H1 (cell line): ENCODE results near the gene NCAM1. TPM values are rescaled to one million over a fixed set of nuclear protein-coding genes. Genes with fewer than 3 reads are reported as not detected.

Experiments
- CTCF ChIA-PET: fragments of 300-600 bp; sonication (Branson Sonifier 250); formaldehyde crosslinking; loops from one replicate; lab custom pipeline; 2021; ENCODE audit not compliant: partially characterized antibody; lab: Charles Lee
- POLR2A ChIA-PET: fragments of 300-600 bp; sonication (Branson Sonifier 250); formaldehyde crosslinking; loops from one replicate; lab custom pipeline; 2021; ENCODE audit warnings: inconsistent platforms; ENCODE audit not compliant: partially characterized antibody; lab: Charles Lee
- DNase-seq, 2 experiments: peaks; one replicate each; pipeline versions ENCODE4 v3.0.0 to v3.0.0-alpha.2; 2010 to 2022; ENCODE audit warnings: low spot score in 2 of 2, low read depth in 1 of 2, mixed read lengths in 1 of 2
- FAIRE-seq: peaks from 2 replicates; lab custom pipeline; 2011; peaks lifted over from hg19 to GRCh38; lab: Jason Lieb, UNC
- H2AFZ ChIP-seq: 2 replicates; pipeline ENCODE4 v1.8.1; 2012; ENCODE audit warnings: low read length, inconsistent platforms
- H2AK5ac ChIP-seq: 2 replicates; pipeline ENCODE4 v1.6.1; 2013; ENCODE audit warnings: low read depth, low read length
- H2BK120ac ChIP-seq: replicated peaks from 2 replicates; pipeline ENCODE3; 2013; ENCODE audit warnings: low read depth, low read length, inconsistent platforms
- H2BK12ac ChIP-seq: 2 replicates; pipeline ENCODE4 v1.6.1; 2013; ENCODE audit warnings: low read depth, low read length
- H2BK15ac ChIP-seq: 2 replicates; pipeline ENCODE4 v1.6.1; 2013; ENCODE audit warnings: low read length
- H2BK20ac ChIP-seq: 2 replicates; pipeline ENCODE4 v1.6.1; 2013; ENCODE audit warnings: low read length
- H2BK5ac ChIP-seq: 2 replicates; pipeline ENCODE4 v1.6.1; 2013; ENCODE audit warnings: low read depth, low read length
- H3K14ac ChIP-seq: 2 replicates; pipeline ENCODE4 v1.6.1; 2013; ENCODE audit warnings: inconsistent platforms; ENCODE audit not compliant: insufficient read length
- H3K18ac ChIP-seq: 2 replicates; pipeline ENCODE4 v1.6.1; 2013; ENCODE audit warnings: low read length; ENCODE audit errors: extremely low read depth
- H3K23ac ChIP-seq: 2 replicates; pipeline ENCODE4 v1.6.1; 2013; ENCODE audit warnings: inconsistent platforms; ENCODE audit not compliant: insufficient read length
- H3K23me2 ChIP-seq: 2 replicates; pipeline ENCODE4 v1.6.1; 2013; ENCODE audit warnings: low read depth, low read length
- H3K27ac ChIP-seq: 2 replicates; pipeline ENCODE4 v1.6.1; 2011; ENCODE audit warnings: low read depth, low read length, inconsistent platforms
- H3K27me3 ChIP-seq, 4 experiments: replicated peaks in 1 of 4; 1 replicate in 1 of 4; 2 replicates in 3 of 4; pipeline versions ENCODE4 v1.6.1 to v1.8.1; 2011 to 2013; ENCODE audit warnings: low read length in 3 of 4, mild to moderate bottlenecking in 3 of 4, inconsistent platforms in 2 of 4, mixed read lengths in 2 of 4, moderate library complexity in 1 of 4; ENCODE audit not compliant: control insufficient read depth in 3 of 4, insufficient read depth in 3 of 4; ENCODE audit errors: extremely low read depth in 1 of 4
- H3K36me3 ChIP-seq, 4 experiments: 2 replicates each; pipeline versions ENCODE4 v1.6.1 to v1.8.1; 2011 to 2013; ENCODE audit warnings: mild to moderate bottlenecking in 4 of 4, low read length in 3 of 4, moderate library complexity in 2 of 4, control low read depth in 1 of 4, inconsistent platforms in 1 of 4; ENCODE audit not compliant: insufficient read depth in 4 of 4, control insufficient read depth in 2 of 4
- H3K4ac ChIP-seq: replicated peaks from 2 replicates; pipeline ENCODE3; 2013; ENCODE audit warnings: low read length, low read depth, mixed read lengths, inconsistent platforms; ENCODE audit not compliant: insufficient read length
- H3K4me1 ChIP-seq, 4 experiments: replicated peaks in 1 of 4; 1 replicate in 1 of 4; 2 replicates in 3 of 4; pipeline versions ENCODE4 v1.6.1 to v1.8.1; 2011 to 2013; ENCODE audit warnings: low read length in 3 of 4, inconsistent platforms in 2 of 4, mixed read lengths in 1 of 4; ENCODE audit not compliant: insufficient read depth in 4 of 4, control insufficient read depth in 3 of 4
- H3K4me2 ChIP-seq, 2 experiments: 2 replicates each; pipeline versions ENCODE4 v1.6.1 to v1.8.1; 2011 to 2013; ENCODE audit warnings: low read depth in 2 of 2, low read length in 2 of 2, control low read depth in 1 of 2, inconsistent platforms in 1 of 2, mild to moderate bottlenecking in 1 of 2; ENCODE audit not compliant: insufficient read depth in 1 of 2
- H3K4me3 ChIP-seq, 4 experiments: fragments of 200-600, 300-600 bp in 1 of 4; sonication (generic), shearing (Covaris generic), sonication (Bioruptor Twin) in 1 of 4; 2 replicates each; pipeline versions ENCODE4 v1.5.1 to v1.8.1; 2011 to 2016; ENCODE audit warnings: low read length in 4 of 4, low read depth in 3 of 4, control low read depth in 2 of 4, inconsistent platforms in 2 of 4, mild to moderate bottlenecking in 2 of 4, mixed read lengths in 1 of 4, moderate library complexity in 1 of 4; ENCODE audit not compliant: insufficient read depth in 2 of 4; ENCODE audit errors: extremely low read depth in 1 of 4
- H3K56ac ChIP-seq: replicated peaks from 2 replicates; pipeline ENCODE3; 2013; ENCODE audit warnings: low read depth, mild to moderate bottlenecking, mixed read lengths, low read length, inconsistent platforms; ENCODE audit not compliant: insufficient read length
- H3K79me1 ChIP-seq: 2 replicates; pipeline ENCODE4 v1.6.1; 2013; ENCODE audit warnings: low read depth, low read length, control low read depth
- H3K79me2 ChIP-seq, 2 experiments: 2 replicates each; pipeline versions ENCODE4 v1.6.1 to v1.8.1; 2012 to 2013; ENCODE audit warnings: low read length in 2 of 2, mild to moderate bottlenecking in 2 of 2, inconsistent platforms in 1 of 2; ENCODE audit not compliant: insufficient read depth in 2 of 2, control insufficient read depth in 1 of 2
- H3K9ac ChIP-seq, 4 experiments: replicated peaks in 1 of 4; 1 replicate in 1 of 4; 2 replicates in 3 of 4; pipeline versions ENCODE4 v1.6.1 to v1.8.1; 2011 to 2013; ENCODE audit warnings: low read depth in 3 of 4, low read length in 3 of 4, control low read depth in 2 of 4, mild to moderate bottlenecking in 2 of 4, moderate library complexity in 2 of 4, inconsistent platforms in 1 of 4; ENCODE audit errors: extremely low read depth in 1 of 4
- H3K9me3 ChIP-seq, 2 experiments: 2 replicates each; pipeline versions ENCODE4 v1.6.1 to v1.8.1; 2012 to 2013; ENCODE audit warnings: mild to moderate bottlenecking in 2 of 2, moderate library complexity in 2 of 2, control low read depth in 1 of 2, inconsistent platforms in 1 of 2, low read depth in 1 of 2, low read length in 1 of 2, mixed read lengths in 1 of 2; ENCODE audit not compliant: insufficient read depth in 2 of 2
- H4K20me1 ChIP-seq, 2 experiments: replicated peaks in 1 of 2; 2 replicates each; pipeline versions ENCODE3 to v1.8.1; 2011 to 2013; ENCODE audit warnings: inconsistent platforms in 2 of 2, low read length in 2 of 2, mild to moderate bottlenecking in 1 of 2; ENCODE audit not compliant: insufficient read depth in 2 of 2, control insufficient read depth in 1 of 2
- H4K5ac ChIP-seq: 2 replicates; pipeline ENCODE4 v1.6.1; 2013; ENCODE audit warnings: low read length, low read depth, mixed read lengths, inconsistent platforms; ENCODE audit not compliant: insufficient read length
- H4K8ac ChIP-seq: 2 replicates; pipeline ENCODE4 v1.8.0; 2013; ENCODE audit warnings: mild to moderate bottlenecking, moderate library complexity, low read length, inconsistent platforms; ENCODE audit not compliant: insufficient read depth; ENCODE audit errors: extremely low read depth
- H4K91ac ChIP-seq: replicated peaks from 2 replicates; pipeline ENCODE3; 2013; ENCODE audit warnings: low read length, mixed read lengths, inconsistent platforms; ENCODE audit not compliant: insufficient read length
- NANOG ChIP-seq: IDR thresholded peaks from 2 replicates; pipeline ENCODE4 v1.6.1; 2011; ENCODE audit warnings: low read length, low read depth, mild to moderate bottlenecking, inconsistent platforms; ENCODE audit not compliant: insufficient read depth, poor library complexity, severe bottlenecking
- RBBP5 ChIP-seq: IDR thresholded peaks from 2 replicates; pipeline ENCODE4 v1.7.1; 2012; ENCODE audit warnings: low read depth, mild to moderate bottlenecking, inconsistent platforms, low read length, moderate library complexity, borderline replicate concordance
- RNF2 ChIP-seq: fragments of 200-900, 300-1000 bp; sonication (generic); IDR thresholded peaks from 2 replicates; pipeline ENCODE4 v1.7.1; 2016; ENCODE audit warnings: borderline replicate concordance, low read depth, mild to moderate bottlenecking, antibody characterized with exemption, low read length; ENCODE audit not compliant: poor library complexity, severe bottlenecking; ENCODE audit errors: missing control alignments
- RXRA ChIP-seq: IDR thresholded peaks from 2 replicates; pipeline ENCODE4 v1.6.1; 2011; ENCODE audit warnings: low read depth, mild to moderate bottlenecking, low read length, moderate library complexity; ENCODE audit not compliant: insufficient read depth
- SRF ChIP-seq: IDR thresholded peaks from 2 replicates; pipeline ENCODE4 v1.6.1; 2011; ENCODE audit warnings: mild to moderate bottlenecking, low read depth, low read length, moderate library complexity
- whole genome bisulfite sequencing, 2 experiments: shearing (Covaris generic) in 1 of 2; methylation state at CpG; one replicate each; pipeline versions ENCODE4 v1.1.6 to v1.1.7; 2013 to 2015; ENCODE audit warnings: low lambda C conversion rate in 2 of 2, mixed read lengths in 2 of 2, inconsistent platforms in 1 of 2, low coverage in 1 of 2, missing lambda C conversion rate in 1 of 2; ENCODE audit not compliant: insufficient replicate concordance in 2 of 2, insufficient coverage in 1 of 2, insufficient read length in 1 of 2; ENCODE audit errors: extremely low coverage in 1 of 2, missing lambda C conversion rate in 1 of 2; 5-methylcytosine and 5-hydroxymethylcytosine counted together
- polyA plus RNA-seq, 7 experiments: library from polyadenylated mRNA; depleted of rRNA in 3 of 7; stranded (reverse) in 5 of 7; unstranded in 2 of 7; fragments of >200 nt in 5 of 7; fragments of 200-250 nt in 2 of 7; gene quantifications; 1 replicate in 5 of 7; 2 replicates in 1 of 7; 4 replicates in 1 of 7; pipeline versions ENCODE4 v1.2.1 to v1.2.3, GENCODE V29; 2011 to 2013; ENCODE audit warnings: missing spikeins in 2 of 7, mixed read lengths in 2 of 7
- total RNA-seq: library from RNA; stranded (reverse); fragmentation: NEBNext Ultra II Directional; extraction: Animal tissue kit (Norgen Biotek cat#: 25700); gene quantifications from 2 replicates; pipeline ENCODE4 v1.2.1, GENCODE V29; 2021

The NCAM1 gene
- total and polyA plus RNA-seq, 2 of the 8 experiments (the other 6 are each of a cell fraction or from before 2014, with no cell fraction given): 3.1 to 4.3 TPM

DNA sequence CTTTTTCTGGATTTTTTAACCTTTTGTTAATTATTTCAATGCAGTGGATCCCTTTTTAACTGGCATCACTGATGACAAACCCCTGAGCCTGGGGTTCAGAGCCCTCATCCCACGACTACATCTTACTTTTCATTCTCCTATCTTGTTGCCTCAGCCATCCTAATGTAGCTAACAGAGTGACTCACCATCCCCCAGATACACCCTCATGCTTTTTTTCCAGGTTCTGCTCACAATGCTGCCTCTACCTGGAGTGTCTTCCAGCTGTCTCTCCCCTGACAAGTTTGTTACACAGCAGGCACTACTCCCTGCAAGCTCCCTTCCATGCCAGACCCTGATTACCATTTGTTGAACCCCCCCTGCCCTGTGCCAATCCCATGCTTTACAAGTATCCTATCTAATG lies 135.4 kb downstream of the NCAM1 start:
- Histone ChIP-seq H3K9me3 (no peaks in the 10 kb centered on the region), H3K4me1 (peaks cover 0 to 2% (median 0%) of the 10 kb centered on the region in 4 experiments; a peak in 1 of 7 replicates), H3K4me2 (no peak overlapping the region), H3K9ac (no peak overlapping the region), H3K27me3 (no peaks in the 10 kb centered on the region), H4K91ac (no peak overlapping the region), H3K23me2 (no peaks in the 10 kb centered on the region), H3K4ac (no peak overlapping the region), H3K79me2 (no peaks in the 10 kb centered on the region), H3K36me3 (no peaks in the 10 kb centered on the region), H3K27ac (no peak overlapping the region), H3K79me1 (no peaks in the 10 kb centered on the region), H4K20me1 (no peaks in the 10 kb centered on the region), H2AK5ac (no peak overlapping the region), H3K18ac (no peak overlapping the region), H4K5ac (no peak overlapping the region), H2BK5ac (no peak overlapping the region), H2BK120ac (no peak overlapping the region), H2BK12ac (no peak overlapping the region), H2BK15ac (no peak overlapping the region), H3K4me3 (no peak overlapping the region), H3K14ac (no peak overlapping the region), H2BK20ac (no peak overlapping the region), H3K56ac (no peak overlapping the region), H2AFZ (no peak overlapping the region), H3K23ac (no peak overlapping the region), H4K8ac (no peak overlapping the region)
- WGBS, 2 experiments: 88% methylated on average over 1 of the region's 1 CpG; no CpG with 5 or more reads in 1 of the 2 experiments
- DNase-seq: no peak
- ChIA-PET CTCF (interaction anchor here (1.1 to 4.3 kb wide), 4 partner anchors 17 to 643 kb away, joined by 3 to 21 read pairs (median 5); no protein-coding TSS in a partner anchor), POLR2A (no interaction called here)
- FAIRE-seq: no peak
- no peak for TF ChIP-seq RBBP5
- no peak for TF ChIP-seq SRF
- TF ChIP-seq RXRA: no peak
- TF ChIP-seq RNF2: no peak
- no peak for TF ChIP-seq NANOG
